Endothelial cell (in vitro differentiated cells): Measurements from ENCODE around the gene ZIC1. TPM values are rescaled to one million over a fixed set of nuclear protein-coding genes. Genes with fewer than 3 reads are reported as not detected.
A peak's percentile ranks its signal among the peaks of the same experiment; 100 is the strongest.

ENCODE experiments used
- DNase-seq: peaks from one replicate; pipeline ENCODE4 v3.0.0; 2021; ENCODE audit warnings: low spot score
- H3K27ac Mint-ChIP-seq: one replicate; pipeline ENCODE4 v1.8.0; 2021; ENCODE audit warnings: mixed read lengths, inconsistent platforms; ENCODE audit not compliant: unreplicated experiment
- H3K27me3 Mint-ChIP-seq: one replicate; pipeline ENCODE4 v1.8.0; 2021; ENCODE audit warnings: mild to moderate bottlenecking, moderate library complexity, mixed read lengths, inconsistent platforms; ENCODE audit not compliant: unreplicated experiment
- H3K36me3 Mint-ChIP-seq: one replicate; pipeline ENCODE4 v1.8.0; 2021; ENCODE audit warnings: mild to moderate bottlenecking, low read depth, mixed read lengths, inconsistent platforms; ENCODE audit not compliant: unreplicated experiment
- H3K4me1 Mint-ChIP-seq: one replicate; pipeline ENCODE4 v1.8.0; 2021; ENCODE audit warnings: mild to moderate bottlenecking, mixed read lengths, inconsistent platforms; ENCODE audit not compliant: unreplicated experiment
- H3K4me3 Mint-ChIP-seq: one replicate; pipeline ENCODE4 v1.8.0; 2021; ENCODE audit warnings: mild to moderate bottlenecking, mixed read lengths, inconsistent platforms; ENCODE audit not compliant: unreplicated experiment
- H3K9me3 Mint-ChIP-seq: one replicate; pipeline ENCODE4 v1.8.0; 2021; ENCODE audit warnings: mixed read lengths, inconsistent platforms; ENCODE audit not compliant: unreplicated experiment
- total RNA-seq: library from RNA; stranded (reverse); fragmentation: NEBNext Ultra II Directional; extraction: Animal tissue kit (Norgen Biotek cat#: 25700); gene quantifications from one replicate; pipeline ENCODE4 v1.2.1, GENCODE V29; 2021; ENCODE audit not compliant: unreplicated experiment
- TF ChIP-seq, protein P1 (sequence below): fragments of 200-600 bp; sonication (generic); IDR thresholded peaks from one replicate; pipeline ENCODE4 v1.5.0; 2021; ENCODE audit warnings: antibody characterized with exemption; ENCODE audit not compliant: unreplicated experiment

ZIC1 gene
- total RNA-seq, 1 donor from 2014 or later: 4.1 TPM

DNA sequence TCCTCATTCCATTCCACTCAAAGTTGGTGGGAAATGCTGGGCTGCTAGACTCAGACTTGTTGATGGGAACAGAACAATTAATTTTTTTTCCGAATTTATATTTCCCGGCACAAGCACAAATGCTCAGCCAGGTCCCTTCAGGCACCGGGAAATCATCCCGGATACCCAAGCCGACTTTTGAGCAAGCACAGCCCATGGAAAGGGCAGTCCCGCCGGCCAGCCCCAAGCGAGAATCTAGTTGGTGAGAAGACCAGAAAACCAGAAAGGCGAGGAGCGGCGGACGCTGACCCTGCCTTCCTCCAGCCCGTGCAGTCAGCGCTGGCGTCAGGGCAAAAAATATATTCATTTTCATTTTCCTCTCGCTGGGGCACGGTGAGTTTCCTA, 2.1 kb upstream of the ZIC1 start:
- no peak for DNase-seq
- peaks cover 63% of the 10 kb centered on the region for H3K27me3 Mint-ChIP-seq
- H3K4me3 Mint-ChIP-seq: no peak overlapping the region
- TF ChIP-seq, protein P1, sequence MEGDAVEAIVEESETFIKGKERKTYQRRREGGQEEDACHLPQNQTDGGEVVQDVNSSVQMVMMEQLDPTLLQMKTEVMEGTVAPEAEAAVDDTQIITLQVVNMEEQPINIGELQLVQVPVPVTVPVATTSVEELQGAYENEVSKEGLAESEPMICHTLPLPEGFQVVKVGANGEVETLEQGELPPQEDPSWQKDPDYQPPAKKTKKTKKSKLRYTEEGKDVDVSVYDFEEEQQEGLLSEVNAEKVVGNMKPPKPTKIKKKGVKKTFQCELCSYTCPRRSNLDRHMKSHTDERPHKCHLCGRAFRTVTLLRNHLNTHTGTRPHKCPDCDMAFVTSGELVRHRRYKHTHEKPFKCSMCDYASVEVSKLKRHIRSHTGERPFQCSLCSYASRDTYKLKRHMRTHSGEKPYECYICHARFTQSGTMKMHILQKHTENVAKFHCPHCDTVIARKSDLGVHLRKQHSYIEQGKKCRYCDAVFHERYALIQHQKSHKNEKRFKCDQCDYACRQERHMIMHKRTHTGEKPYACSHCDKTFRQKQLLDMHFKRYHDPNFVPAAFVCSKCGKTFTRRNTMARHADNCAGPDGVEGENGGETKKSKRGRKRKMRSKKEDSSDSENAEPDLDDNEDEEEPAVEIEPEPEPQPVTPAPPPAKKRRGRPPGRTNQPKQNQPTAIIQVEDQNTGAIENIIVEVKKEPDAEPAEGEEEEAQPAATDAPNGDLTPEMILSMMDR: no peak
- no peaks in the 10 kb centered on the region for H3K36me3 Mint-ChIP-seq
- no peak overlapping the region for H3K27ac Mint-ChIP-seq
- peaks cover 45% of the 10 kb centered on the region for H3K4me1 Mint-ChIP-seq
- H3K9me3 Mint-ChIP-seq: no peaks in the 10 kb centered on the region

DNA sequence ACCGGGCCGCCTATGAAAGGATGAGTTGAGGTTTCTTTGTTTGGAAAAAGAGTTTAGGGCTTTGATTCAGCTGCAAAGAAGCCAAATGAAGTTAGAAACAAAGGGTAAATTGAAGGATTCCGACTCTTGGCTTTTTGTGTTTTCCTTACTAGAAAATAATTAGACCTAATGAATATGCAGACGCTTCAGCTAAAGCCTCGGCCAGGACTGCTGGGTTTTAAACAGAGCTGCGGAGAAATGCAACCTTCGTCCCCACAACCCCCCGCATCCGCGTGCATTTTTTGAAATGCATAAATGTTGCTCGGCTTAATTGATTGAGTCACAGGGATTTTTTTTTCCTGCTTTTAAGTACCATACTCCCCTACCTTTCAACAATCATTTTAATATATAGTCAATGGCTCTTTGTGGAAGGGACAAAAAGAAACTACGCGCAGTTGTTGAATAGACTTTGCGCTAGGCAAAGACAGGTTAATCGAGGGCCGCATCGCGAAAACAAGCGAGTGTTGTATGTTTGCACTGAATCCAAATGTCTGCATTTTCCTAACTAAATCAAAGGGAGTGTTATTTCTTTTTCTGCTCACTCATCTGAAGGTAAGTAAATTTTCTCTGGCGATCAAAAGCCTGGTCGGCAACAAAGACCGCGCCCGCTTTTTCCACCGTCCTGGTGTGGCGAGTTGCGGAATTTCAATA, 1.5 kb upstream of the ZIC1 start:
- no peak overlapping the region for H3K4me3 Mint-ChIP-seq
- no peak overlapping the region for H3K27ac Mint-ChIP-seq
- no peaks in the 10 kb centered on the region for H3K9me3 Mint-ChIP-seq
- peaks cover 63% of the 10 kb centered on the region for H3K27me3 Mint-ChIP-seq
- DNase-seq: no peak
- H3K4me1 Mint-ChIP-seq: peaks cover 48% of the 10 kb centered on the region
- no peaks in the 10 kb centered on the region for H3K36me3 Mint-ChIP-seq
- TF ChIP-seq, protein P1: no peak

GRCh38 chr3:147408188-147409100, 721 bp upstream of the ZIC1 start:
- H3K27ac Mint-ChIP-seq: no peak overlapping the region
- H3K9me3 Mint-ChIP-seq: no peaks in the 10 kb centered on the region
- H3K4me3 Mint-ChIP-seq: peak overlapping the region; percentile 49
- H3K4me1 Mint-ChIP-seq: peaks cover 56% of the 10 kb centered on the region
- peaks cover 66% of the 10 kb centered on the region for H3K27me3 Mint-ChIP-seq
- TF ChIP-seq, protein P1: no peak
- no peaks in the 10 kb centered on the region for H3K36me3 Mint-ChIP-seq
- DNase-seq: no peak

- H3K9me3 Mint-ChIP-seq: no peaks in the 10 kb centered on the region
- no peak overlapping the region for H3K4me3 Mint-ChIP-seq
- peaks cover 60% of the 10 kb centered on the region for H3K27me3 Mint-ChIP-seq
- TF ChIP-seq, protein P1: no peak
- H3K27ac Mint-ChIP-seq: no peak overlapping the region
- DNase-seq: no peak
- no peaks in the 10 kb centered on the region for H3K36me3 Mint-ChIP-seq
- peaks cover 55% of the 10 kb centered on the region for H3K4me1 Mint-ChIP-seq
Measured at GRCh38 chr3:147410116-147410525, 956 bp downstream of the ZIC1 start.
